ENCODE results near the gene SND1. TPM values are rescaled to one million over a fixed set of nuclear protein-coding genes. Genes with fewer than 3 reads are reported as not detected.

Gene SND1
- total and polyA plus RNA-seq, 2 donors (not counting 1 experiment from before 2014, with no cell fraction given) = 44.4 to 165 TPM

- Histone ChIP-seq H3K4me3 (ENCODE audit: control extremely low read depth in 1 of 5, extremely low read depth in 1 of 5, insufficient read depth in 1 of 5, low read depth in 2 of 5, low read length in 4 of 5) (no peak overlapping the region), H3K9me3 (ENCODE audit: control extremely low read depth in 1 of 3, control insufficient read depth in 2 of 3, insufficient read depth in 1 of 3, low read length in 2 of 3) (peaks cover 2 to 25% (median 15%) of the 10 kb centered on the region in 3 donors), H2AFZ (ENCODE audit: insufficient read depth, low read depth, low read length, poor library complexity, severe bottlenecking) (no peak overlapping the region), H3K9ac (ENCODE audit: low read length) (no peak overlapping the region), H3K4me1 (ENCODE audit: control insufficient read depth in 2 of 2, insufficient read depth in 2 of 2, low read length in 2 of 2) (peaks cover 0 to 4% of the 10 kb centered on the region in 2 donors), H3K79me2 (ENCODE audit: control insufficient read depth, insufficient read depth, low read length) (peaks cover 6% of the 10 kb centered on the region), H3K4me2 (replicated peaks; ENCODE audit: low read depth, low read length, poor library complexity, severe bottlenecking) (no peak overlapping the region), H3K27ac (ENCODE audit: low read length in 2 of 2) (no peak overlapping the region), H4K20me1 (ENCODE audit: control insufficient read depth, insufficient read depth, low read length, poor library complexity, severe bottlenecking) (no peaks in the 10 kb centered on the region), H3K27me3 (replicated peaks in 1 of 4; ENCODE audit: control extremely low read depth in 1 of 4, control insufficient read depth in 3 of 4, insufficient read depth in 4 of 4, low read length in 3 of 4) (no peaks in the 10 kb centered on the region), H3K36me3 (replicated peaks in 1 of 2; ENCODE audit: control extremely low read depth in 1 of 2, control insufficient read depth in 1 of 2, extremely low read depth in 1 of 2, insufficient read depth in 2 of 2, low read length in 1 of 2) (peaks cover 7 to 22% of the 10 kb centered on the region in 2 experiments)
- peaks cover 15% of the 10 kb centered on the region for H3K9me3 Mint-ChIP-seq (ENCODE audit: insufficient read depth)
- POLR2A ChIA-PET = no interaction called here
- ATAC-seq (ENCODE audit: low read depth) (no peak), DNase-seq (no peak)
- intact Hi-C loops (cut with micrococcal nuclease) = no loop called here
- H3K4me3 Mint-ChIP-seq = no peak overlapping the region
- H3K27ac Mint-ChIP-seq = no peak overlapping the region
- no peaks in the 10 kb centered on the region for H3K27me3 Mint-ChIP-seq
- H3K4me1 Mint-ChIP-seq = peaks cover 12% of the 10 kb centered on the region
- no peak for TF ChIP-seq CTCF (IDR thresholded peaks at IDR 0.05)
- no peak for TF ChIP-seq EZH2 (IDR thresholded peaks at IDR 0.05; ENCODE audit: borderline replicate concordance, insufficient read depth, low read depth, low read length, poor library complexity, severe bottlenecking)
- CTCF ChIA-PET = interaction anchor here (1.5 kb wide), 1 partner anchor 230 kb away, joined by 3 read pairs; no protein-coding TSS in a partner anchor
Measured at GRCh38 chr7:127979728-127980126, 327.7 kb downstream of the SND1 start.

- H3K27me3 Mint-ChIP-seq = no peaks in the 10 kb centered on the region
- Histone ChIP-seq H3K9ac (ENCODE audit: low read length) (no peak overlapping the region), H3K9me3 (ENCODE audit: control extremely low read depth in 1 of 3, control insufficient read depth in 2 of 3, insufficient read depth in 1 of 3, low read length in 2 of 3) (peaks cover 2 to 20% (median 15%) of the 10 kb centered on the region in 3 donors), H2AFZ (ENCODE audit: insufficient read depth, low read depth, low read length, poor library complexity, severe bottlenecking) (no peak overlapping the region), H3K27ac (ENCODE audit: low read length in 2 of 2) (no peak overlapping the region), H3K4me3 (ENCODE audit: control extremely low read depth in 1 of 5, extremely low read depth in 1 of 5, insufficient read depth in 1 of 5, low read depth in 2 of 5, low read length in 4 of 5) (no peak overlapping the region), H3K4me1 (ENCODE audit: control insufficient read depth in 2 of 2, insufficient read depth in 2 of 2, low read length in 2 of 2) (peaks cover 0 to under 1% of the 10 kb centered on the region in 2 donors), H3K36me3 (replicated peaks in 1 of 2; ENCODE audit: control extremely low read depth in 1 of 2, control insufficient read depth in 1 of 2, extremely low read depth in 1 of 2, insufficient read depth in 2 of 2, low read length in 1 of 2) (peaks cover 10 to 21% of the 10 kb centered on the region in 2 experiments), H3K4me2 (replicated peaks; ENCODE audit: low read depth, low read length, poor library complexity, severe bottlenecking) (no peak overlapping the region), H3K27me3 (replicated peaks in 1 of 4; ENCODE audit: control extremely low read depth in 1 of 4, control insufficient read depth in 3 of 4, insufficient read depth in 4 of 4, low read length in 3 of 4) (no peaks in the 10 kb centered on the region), H3K79me2 (ENCODE audit: control insufficient read depth, insufficient read depth, low read length) (peaks cover 6% of the 10 kb centered on the region), H4K20me1 (ENCODE audit: control insufficient read depth, insufficient read depth, low read length, poor library complexity, severe bottlenecking) (no peaks in the 10 kb centered on the region)
- TF ChIP-seq CTCF (IDR thresholded peaks at IDR 0.05) (no peak), EZH2 (IDR thresholded peaks at IDR 0.05; ENCODE audit: borderline replicate concordance, insufficient read depth, low read depth, low read length, poor library complexity, severe bottlenecking) (no peak)
- POLR2A ChIA-PET = no interaction called here
- DNase-seq (no peak), ATAC-seq (ENCODE audit: low read depth) (no peak)
- intact Hi-C loops (cut with micrococcal nuclease) = no loop called here
- WGBS (ENCODE audit: insufficient coverage) = 100% methylated on average over 1 of the region's 1 CpG
- peaks cover 6% of the 10 kb centered on the region for H3K4me1 Mint-ChIP-seq
- no peak overlapping the region for H3K27ac Mint-ChIP-seq
- CTCF ChIA-PET = interaction anchor here (1.2 to 1.5 kb wide), 2 partner anchors 229 to 268 kb away, joined by 3 read pairs; no protein-coding TSS in a partner anchor
- H3K4me3 Mint-ChIP-seq = no peak overlapping the region
- H3K9me3 Mint-ChIP-seq (ENCODE audit: insufficient read depth) = peaks cover 15% of the 10 kb centered on the region
Measured at GRCh38 chr7:127980901-127981300, 328.9 kb downstream of the SND1 start.

All from B cell (primary cell).